ENCODE measurements around the gene CFAP97.
"Not testable (repeated sequence)": the region's sequence is repeated elsewhere in the genome, so short reads cannot be mapped to it uniquely, and the experiment has no call there.

DNA sequence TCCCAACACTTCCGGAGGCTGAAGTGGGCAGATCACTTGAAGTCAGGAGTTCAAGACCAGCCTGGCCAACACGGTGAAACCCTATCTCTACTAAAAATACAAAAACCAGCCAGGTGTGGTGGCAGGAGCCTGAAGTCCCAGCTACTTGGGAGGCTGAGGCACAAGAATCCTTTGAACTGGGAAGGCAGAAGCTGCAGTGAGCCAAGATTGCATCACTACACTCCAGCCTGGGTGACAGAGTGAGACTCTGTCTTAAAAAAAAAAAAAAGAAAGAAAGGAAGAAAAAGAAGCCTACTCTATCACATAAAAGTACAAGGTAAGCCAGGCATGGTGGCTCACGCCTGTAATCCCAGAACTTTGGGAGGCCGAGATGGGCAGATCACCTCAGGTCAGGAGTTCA, 5.6 kb downstream of the CFAP97 start:
- TF ChIP-seq POLR2A (IDR thresholded peaks at IDR 0.05): not testable (repeated sequence)
- TF ChIP-seq, protein P1, sequence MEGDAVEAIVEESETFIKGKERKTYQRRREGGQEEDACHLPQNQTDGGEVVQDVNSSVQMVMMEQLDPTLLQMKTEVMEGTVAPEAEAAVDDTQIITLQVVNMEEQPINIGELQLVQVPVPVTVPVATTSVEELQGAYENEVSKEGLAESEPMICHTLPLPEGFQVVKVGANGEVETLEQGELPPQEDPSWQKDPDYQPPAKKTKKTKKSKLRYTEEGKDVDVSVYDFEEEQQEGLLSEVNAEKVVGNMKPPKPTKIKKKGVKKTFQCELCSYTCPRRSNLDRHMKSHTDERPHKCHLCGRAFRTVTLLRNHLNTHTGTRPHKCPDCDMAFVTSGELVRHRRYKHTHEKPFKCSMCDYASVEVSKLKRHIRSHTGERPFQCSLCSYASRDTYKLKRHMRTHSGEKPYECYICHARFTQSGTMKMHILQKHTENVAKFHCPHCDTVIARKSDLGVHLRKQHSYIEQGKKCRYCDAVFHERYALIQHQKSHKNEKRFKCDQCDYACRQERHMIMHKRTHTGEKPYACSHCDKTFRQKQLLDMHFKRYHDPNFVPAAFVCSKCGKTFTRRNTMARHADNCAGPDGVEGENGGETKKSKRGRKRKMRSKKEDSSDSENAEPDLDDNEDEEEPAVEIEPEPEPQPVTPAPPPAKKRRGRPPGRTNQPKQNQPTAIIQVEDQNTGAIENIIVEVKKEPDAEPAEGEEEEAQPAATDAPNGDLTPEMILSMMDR (IDR thresholded peaks at IDR 0.05 in 4 of 5, conservative IDR thresholded peaks at IDR 0.05 in 1 of 5): not testable (repeated sequence)
